Measurements from ENCODE around the gene FAM43B.

- TF ChIP-seq CTCF (conservative IDR thresholded peaks at IDR 0.05; ENCODE audit: low read length) (no peak), EZH2phosphoT487 (IDR thresholded peaks at IDR 0.05; ENCODE audit: borderline replicate concordance, low read depth, low read length) (no peak)
These were observed 12.9 kb downstream of the FAM43B start for GRCh38 chr1:20565234-20565633.

Measured in OCI-LY7 (cell line).